Stomach (tissue), 9 donors: Measurements from ENCODE around the gene CDC45. TPM values are rescaled to one million over a fixed set of nuclear protein-coding genes. Genes with fewer than 3 reads are reported as not detected.
A peak's percentile ranks its signal among the peaks of the same experiment; 100 is the strongest.
"Not testable (repeated sequence)": the region's sequence is repeated elsewhere in the genome, so short reads cannot be mapped to it uniquely, and the experiment has no call there.

Experiments used
- DNase-seq, 2 donors: peaks; one replicate each; pipeline versions ENCODE4 v3.0.0 to v3.0.0-alpha.2; 2013 to 2019
- H3K27ac ChIP-seq, 5 donors: fragments of 200-600 bp in 4 of 5; sonication (generic) in 4 of 5; one replicate each; pipeline ENCODE4 v1.5.1; 2013 to 2019; ENCODE audit warnings: mild to moderate bottlenecking in 1 of 5, moderate library complexity in 1 of 5
- H3K27me3 ChIP-seq, 3 donors: fragments of 200-600 bp; sonication (generic); one replicate each; pipeline ENCODE4 v1.5.1; 2017 to 2019; ENCODE audit warnings: mixed run types in 1 of 3
- H3K36me3 ChIP-seq, 4 donors: fragments of 200-600 bp; sonication (generic); 1 replicate in 3 of 4; 2 replicates in 1 of 4; pipeline ENCODE4 v1.5.1; 2016 to 2019
- H3K4me1 ChIP-seq, 4 donors: fragments of 200-600 bp; sonication (generic); one replicate each; pipeline ENCODE4 v1.5.1; 2016 to 2019
- H3K4me3 ChIP-seq, 4 donors: fragments of 200-600 bp; sonication (generic) in 3 of 4; one replicate each; pipeline ENCODE4 v1.5.1; 2016 to 2019; ENCODE audit warnings: mild to moderate bottlenecking in 1 of 4
- H3K9me3 ChIP-seq, 4 donors: fragments of 200-600 bp; sonication (generic); one replicate each; pipeline ENCODE4 v1.5.1; 2016 to 2019
- EP300 ChIP-seq: sonication (generic); formaldehyde crosslinking; IDR thresholded peaks from one replicate; pipeline ENCODE4 v1.6.1; 2017; ENCODE audit warnings: antibody characterized with exemption
- POLR2A ChIP-seq, 4 donors: fragments of 450-650 bp; IDR thresholded peaks; one replicate each; pipeline ENCODE4 v1.6.1; 2016; ENCODE audit warnings: antibody characterized with exemption in 4 of 4, control low read depth in 2 of 4, mild to moderate bottlenecking in 1 of 4, moderate library complexity in 1 of 4
- POLR2AphosphoS5 ChIP-seq, 3 donors: sonication (generic); formaldehyde crosslinking; IDR thresholded peaks; one replicate each; pipeline ENCODE4 v1.6.1; 2016; ENCODE audit warnings: antibody characterized with exemption in 3 of 3
- WGBS, 5 donors: extraction: QIAGEN DNeasy Blood & Tissue Kit in 3 of 5; methylation state at CpG; one replicate each; pipeline versions ENCODE4 v1.1.5 to v1.1.7; 2013 to 2018; 5-methylcytosine and 5-hydroxymethylcytosine counted together
- intact Hi-C: fragments of 100-400 bp; cut with DNase I; formaldehyde crosslinking; loops from one replicate; pipeline ENCODE4 v1.15.1; 2023; ENCODE audit warnings: low total_unique reads
- polyA plus RNA-seq, 3 donors: library from polyadenylated mRNA; stranded (reverse); fragments of 200-250 nt; gene quantifications; one replicate each; pipeline ENCODE4 v1.2.3, GENCODE V29; 2013
- total RNA-seq, 5 donors: library from RNA; depleted of rRNA; stranded (reverse); fragments of >200 nt; gene quantifications; one replicate each; pipeline versions ENCODE4 v1.1.0 to v1.2.3, GENCODE V29; 2014 to 2016
- TF ChIP-seq, protein P1 (sequence below), 7 experiments: fragments of 450-650 bp in 4 of 7; fragments of 200-600 bp in 3 of 7; sonication (generic) in 3 of 7; IDR thresholded peaks; one replicate each; pipeline ENCODE4 v1.5.1; 2016 to 2019; ENCODE audit warnings: antibody characterized with exemption in 7 of 7, control low read depth in 2 of 7, mild to moderate bottlenecking in 1 of 7
- donor health status: healthy with polysubstance abuse.
- donor health status: Bipolar disorder and iron deficiency.
- donor health status: healthy.

CDC45 gene
- total and polyA plus RNA-seq, 8 donors: 1.2 to 44.2 (median 5.4) TPM; not detected in 1

DNA sequence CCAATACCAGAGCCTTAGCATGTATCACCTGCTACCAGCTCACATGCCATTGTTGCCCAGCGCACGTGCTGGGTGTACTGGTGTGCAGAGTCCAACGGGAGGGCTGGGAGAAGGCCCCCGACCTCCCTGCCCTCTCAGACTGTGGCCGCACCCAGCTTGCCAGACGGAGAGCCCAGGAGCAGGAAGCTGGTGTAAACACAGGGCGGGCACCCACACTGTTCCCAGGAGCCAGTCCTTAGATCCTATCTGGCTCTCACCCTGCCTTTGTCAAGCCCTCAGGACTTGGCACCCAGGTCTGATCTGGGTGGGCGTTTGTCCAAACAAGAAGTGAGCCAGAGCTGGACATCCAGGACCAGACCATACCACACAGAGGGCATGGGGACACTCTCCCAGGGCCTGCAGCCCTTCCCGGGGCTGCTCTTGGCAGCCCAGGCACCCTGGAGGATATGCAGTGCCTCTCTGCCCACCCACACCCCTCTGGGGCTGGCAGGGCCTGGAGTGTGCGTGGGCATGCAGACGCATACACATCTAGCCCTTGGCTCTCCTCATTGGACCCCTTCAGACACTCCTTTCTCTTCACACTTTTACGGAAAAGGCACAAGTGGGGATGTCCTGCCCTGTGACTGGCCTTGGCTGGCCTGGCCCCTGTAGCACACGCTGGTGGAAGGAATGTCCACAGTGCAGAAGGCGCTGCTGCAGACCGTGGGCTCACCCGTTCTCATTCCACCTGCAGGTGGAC is 64.4 kb downstream of the CDC45 start:
- intact Hi-C loops: no loop called here
- Histone ChIP-seq H3K27ac (peak overlapping the region; percentile 48 to 84 (median 76)), H3K4me3 (no peak overlapping the region), H3K4me1 (peaks cover 8 to 15% (median 10%) of the 10 kb centered on the region in 4 donors), H3K27me3 (peaks cover 0 to 12% (median 0%) of the 10 kb centered on the region in 3 donors), H3K36me3 (no peaks in the 10 kb centered on the region), H3K9me3 (no peaks in the 10 kb centered on the region)
- 20 to 42% (median 30%) methylated on average over 13 to 16 of the region's 16 CpGs for WGBS, 5 donors
- peak; percentile 69 to 90 for DNase-seq
- TF ChIP-seq EP300 (no peak), POLR2AphosphoS5 (IDR thresholded peaks at IDR 0.05) (peak in 1 of 3 donors; percentile 63)
- TF ChIP-seq, protein P1, sequence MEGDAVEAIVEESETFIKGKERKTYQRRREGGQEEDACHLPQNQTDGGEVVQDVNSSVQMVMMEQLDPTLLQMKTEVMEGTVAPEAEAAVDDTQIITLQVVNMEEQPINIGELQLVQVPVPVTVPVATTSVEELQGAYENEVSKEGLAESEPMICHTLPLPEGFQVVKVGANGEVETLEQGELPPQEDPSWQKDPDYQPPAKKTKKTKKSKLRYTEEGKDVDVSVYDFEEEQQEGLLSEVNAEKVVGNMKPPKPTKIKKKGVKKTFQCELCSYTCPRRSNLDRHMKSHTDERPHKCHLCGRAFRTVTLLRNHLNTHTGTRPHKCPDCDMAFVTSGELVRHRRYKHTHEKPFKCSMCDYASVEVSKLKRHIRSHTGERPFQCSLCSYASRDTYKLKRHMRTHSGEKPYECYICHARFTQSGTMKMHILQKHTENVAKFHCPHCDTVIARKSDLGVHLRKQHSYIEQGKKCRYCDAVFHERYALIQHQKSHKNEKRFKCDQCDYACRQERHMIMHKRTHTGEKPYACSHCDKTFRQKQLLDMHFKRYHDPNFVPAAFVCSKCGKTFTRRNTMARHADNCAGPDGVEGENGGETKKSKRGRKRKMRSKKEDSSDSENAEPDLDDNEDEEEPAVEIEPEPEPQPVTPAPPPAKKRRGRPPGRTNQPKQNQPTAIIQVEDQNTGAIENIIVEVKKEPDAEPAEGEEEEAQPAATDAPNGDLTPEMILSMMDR (IDR thresholded peaks at IDR 0.05): no peak

DNA sequence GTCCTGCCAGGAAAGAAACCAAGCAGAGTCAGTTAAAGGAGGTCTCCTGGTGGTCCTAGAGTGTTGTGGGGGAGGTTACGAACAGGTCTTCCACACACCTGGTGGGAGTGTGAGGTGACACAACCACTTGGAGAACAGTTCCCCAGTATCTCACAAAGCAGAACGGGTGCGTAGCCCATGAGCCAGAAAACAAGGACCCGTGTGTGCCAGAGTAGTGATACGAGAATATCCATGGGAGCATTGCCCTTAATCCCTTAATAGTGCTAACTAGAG is 66.2 kb downstream of the CDC45 start:
- TF ChIP-seq POLR2A (IDR thresholded peaks at IDR 0.05) (no peak), EP300 (no peak), POLR2AphosphoS5 (IDR thresholded peaks at IDR 0.05) (no peak)
- TF ChIP-seq, protein P1 (IDR thresholded peaks at IDR 0.05): no peak
- intact Hi-C loops: no loop called here
- Histone ChIP-seq H3K4me3 (no peak overlapping the region), H3K27ac (no peak overlapping the region), H3K27me3 (peaks cover 0 to 12% (median 0%) of the 10 kb centered on the region in 3 donors), H3K36me3 (no peaks in the 10 kb centered on the region), H3K4me1 (peaks cover 8 to 15% (median 10%) of the 10 kb centered on the region in 4 donors), H3K9me3 (no peaks in the 10 kb centered on the region)
- no peak for DNase-seq
- 81 to 92% (median 83%) methylated on average over 5 of the region's 5 CpGs for WGBS, 5 donors

DNA sequence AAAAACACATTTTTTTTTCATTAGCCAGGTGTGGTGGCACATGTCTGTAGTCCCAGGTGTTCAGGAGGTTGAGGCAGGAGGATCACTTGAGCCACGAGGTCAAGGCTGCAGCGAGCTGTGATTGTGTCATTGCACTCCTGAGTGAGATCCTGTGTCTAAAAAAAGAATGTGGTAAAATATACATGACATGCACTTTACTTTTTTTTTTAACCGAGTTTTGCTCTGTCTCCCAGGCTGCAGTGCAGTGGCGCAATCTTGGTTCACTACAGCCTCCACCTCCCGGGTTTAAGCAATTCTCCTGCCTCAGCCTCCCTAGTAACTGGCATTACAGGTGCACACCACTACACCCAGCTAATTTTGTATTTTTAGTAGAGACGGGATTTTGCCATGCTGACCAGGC is 67.0 kb downstream of the CDC45 start:
- intact Hi-C loops: no loop called here
- Histone ChIP-seq H3K27me3 (peaks cover 0 to 12% (median 0%) of the 10 kb centered on the region in 3 donors), H3K27ac (no peak overlapping the region), H3K4me1 (peaks cover 8 to 15% (median 10%) of the 10 kb centered on the region in 4 donors), H3K9me3 (no peaks in the 10 kb centered on the region), H3K36me3 (no peaks in the 10 kb centered on the region), H3K4me3 (no peak overlapping the region)
- TF ChIP-seq, protein P1 (IDR thresholded peaks at IDR 0.05): no peak
- TF ChIP-seq EP300: no peak
- TF ChIP-seq POLR2AphosphoS5 (IDR thresholded peaks at IDR 0.05): no peak
- no peak for TF ChIP-seq POLR2A (IDR thresholded peaks at IDR 0.05)
- WGBS, 5 donors: 72 to 84% (median 74%) methylated on average over 6 of the region's 6 CpGs
- no peak for DNase-seq

DNA sequence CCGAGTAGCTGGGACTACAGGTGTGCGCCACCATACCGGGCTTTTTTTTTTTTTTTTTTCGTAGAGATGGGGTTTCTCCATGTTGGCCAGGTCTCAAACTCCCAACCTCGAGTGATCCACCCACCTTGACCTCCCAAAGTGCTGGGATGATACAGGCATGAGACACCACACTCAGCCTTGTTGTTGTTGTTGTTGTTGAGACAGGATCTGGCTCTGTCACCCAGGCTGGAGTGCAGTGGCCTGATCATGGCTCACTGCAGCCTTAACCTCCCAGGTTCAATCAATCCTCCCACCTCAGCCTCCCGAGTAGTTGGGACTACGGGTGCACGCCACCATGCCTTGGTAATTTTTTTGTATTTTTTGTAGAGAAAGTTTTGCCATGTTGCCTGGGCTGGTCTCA is 67.9 kb downstream of the CDC45 start:
- intact Hi-C loops: no loop called here
- WGBS, 5 donors: 91 to 95% (median 94%) methylated on average over 8 of the region's 8 CpGs
- TF ChIP-seq POLR2AphosphoS5 (IDR thresholded peaks at IDR 0.05) (no peak), EP300 (no peak), POLR2A (IDR thresholded peaks at IDR 0.05) (no peak)
- TF ChIP-seq, protein P1 (IDR thresholded peaks at IDR 0.05): no peak
- no peaks in the 10 kb centered on the region for H3K9me3 ChIP-seq
- H3K27me3 ChIP-seq: peaks cover 0 to 12% (median 0%) of the 10 kb centered on the region in 3 donors
- H3K36me3 ChIP-seq: no peaks in the 10 kb centered on the region
- no peak overlapping the region for H3K27ac ChIP-seq
- H3K4me1 ChIP-seq: peaks cover 8 to 15% (median 10%) of the 10 kb centered on the region in 4 donors
- no peak for DNase-seq
- H3K4me3 ChIP-seq: no peak overlapping the region

DNA sequence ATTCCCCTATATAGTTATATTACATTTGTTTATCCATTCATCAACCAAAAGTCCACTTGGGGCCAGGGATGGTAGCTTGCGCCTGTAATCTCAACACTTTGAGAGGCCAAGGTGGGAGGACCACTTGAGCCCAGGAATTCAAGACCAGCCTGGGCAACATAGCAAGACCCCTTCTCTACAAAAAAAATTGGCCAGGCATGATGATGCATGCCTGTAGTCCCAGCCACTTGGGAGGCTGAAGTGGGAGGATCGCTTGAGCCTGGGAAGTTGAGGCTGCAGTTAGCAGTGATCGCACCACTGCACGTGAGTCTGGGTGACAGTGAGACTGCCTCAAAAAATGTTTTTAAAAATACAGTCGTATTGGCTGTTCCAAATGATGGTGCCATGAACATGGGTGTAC is 68.7 kb downstream of the CDC45 start:
- WGBS, 5 donors: 88 to 98% (median 90%) methylated on average over 5 of the region's 5 CpGs
- H3K27ac ChIP-seq, H3K4me3 ChIP-seq, intact Hi-C loops, H3K9me3 ChIP-seq, DNase-seq, H3K36me3 ChIP-seq: not testable (repeated sequence)
- H3K27me3 ChIP-seq: peaks cover 0 to 12% (median 0%) of the 10 kb centered on the region in 3 donors
- peaks cover 8 to 15% (median 10%) of the 10 kb centered on the region in 4 donors for H3K4me1 ChIP-seq
